ENCODE results near the gene PRDM16. TPM values are rescaled to one million over a fixed set of nuclear protein-coding genes. Genes with fewer than 3 reads are reported as not detected.

Gene PRDM16
- polyA plus RNA-seq, 1 of the 3 experiments (the other 2 are of a cell fraction), result not detected

- POLR2A ChIA-PET, result no interaction called here
- Histone ChIP-seq H3K79me2 (ENCODE audit: insufficient read depth) (no peaks in the 10 kb centered on the region), H2AFZ (ENCODE audit: low read depth) (no peak overlapping the region), H3K27ac (ENCODE audit: low read depth in 2 of 2, low read length in 1 of 2) (no peak overlapping the region), H3K27me3 (ENCODE audit: insufficient read depth) (no peaks in the 10 kb centered on the region), H3K4me1 (ENCODE audit: control insufficient read depth in 1 of 2, insufficient read depth in 2 of 2, low read depth in 1 of 2, low read length in 1 of 2) (no peaks in the 10 kb centered on the region), H3K9me2 (no peaks in the 10 kb centered on the region), H4K20me1 (ENCODE audit: insufficient read depth) (no peaks in the 10 kb centered on the region), H3K4me2 (no peak overlapping the region), H3K36me3 (replicated peaks in 1 of 2; ENCODE audit: control insufficient read depth in 1 of 2, insufficient read depth in 2 of 2, low read length in 1 of 2) (no peaks in the 10 kb centered on the region), H3F3A (replicated peaks; ENCODE audit: insufficient read depth) (no peaks in the 10 kb centered on the region), H3K9me3 (no peaks in the 10 kb centered on the region), H3K9ac (no peak overlapping the region), H3K4me3 (ENCODE audit: low read depth in 2 of 2, low read length in 1 of 2) (no peak overlapping the region)
- CTCF ChIA-PET, result interaction anchor here (0.6 kb wide), 1 partner anchor 75 kb away, joined by 3 read pairs; no protein-coding TSS in a partner anchor
- 25% methylated on average over 11 of the region's 18 CpGs for WGBS (ENCODE audit: low lambda C conversion rate)
- TF ChIP-seq REST (IDR thresholded peaks at IDR 0.05; ENCODE audit: low read depth, low read length), result no peak
- no peak for TF ChIP-seq SIN3A (IDR thresholded peaks at IDR 0.05; ENCODE audit: borderline replicate concordance, low read depth, low read length)
- TF ChIP-seq TAF1 (IDR thresholded peaks at IDR 0.05; ENCODE audit: borderline replicate concordance, low read depth, low read length), result no peak
- DNase-seq, result no peak
These were observed 46.5 kb upstream of the PRDM16 start for GRCh38 chr1:3022511-3022973.

- no peak overlapping the region for H3K27ac ChIP-seq (ENCODE audit: low read depth in 2 of 2, low read length in 1 of 2)
- ChIA-PET POLR2A (no interaction called here), CTCF (interaction anchor here (0.6 kb wide), 1 partner anchor 75 kb away, joined by 3 read pairs; no protein-coding TSS in a partner anchor)
- no peak overlapping the region for H2AFZ ChIP-seq (ENCODE audit: low read depth)
- H3K27me3 ChIP-seq (ENCODE audit: insufficient read depth), result no peaks in the 10 kb centered on the region
- H3K9ac ChIP-seq, result no peak overlapping the region
- no peaks in the 10 kb centered on the region for H3K9me3 ChIP-seq
- 5% methylated on average over 4 of the region's 14 CpGs for WGBS (ENCODE audit: low lambda C conversion rate)
- no peaks in the 10 kb centered on the region for H3F3A ChIP-seq (replicated peaks; ENCODE audit: insufficient read depth)
- H4K20me1 ChIP-seq (ENCODE audit: insufficient read depth), result no peaks in the 10 kb centered on the region
- no peak overlapping the region for H3K4me2 ChIP-seq
- H3K79me2 ChIP-seq (ENCODE audit: insufficient read depth), result no peaks in the 10 kb centered on the region
- TF ChIP-seq EZH2phosphoT487 (IDR thresholded peaks at IDR 0.05; ENCODE audit: borderline replicate concordance, low read depth), result no peak
- TF ChIP-seq CTCF (IDR thresholded peaks at IDR 0.05), result no peak
- no peak for TF ChIP-seq RFX5 (IDR thresholded peaks at IDR 0.05; ENCODE audit: low read length)
- no peak for TF ChIP-seq SMC3 (IDR thresholded peaks at IDR 0.05; ENCODE audit: low read depth, low read length)
- TF ChIP-seq TEAD4 (IDR thresholded peaks at IDR 0.05; ENCODE audit: borderline replicate concordance, insufficient read depth), result no peak
- no peak for TF ChIP-seq GABPA (IDR thresholded peaks at IDR 0.05; ENCODE audit: low read depth)
- TF ChIP-seq YY1 (IDR thresholded peaks at IDR 0.05; ENCODE audit: low read depth), result no peak
- no peak for TF ChIP-seq SIN3A (IDR thresholded peaks at IDR 0.05; ENCODE audit: borderline replicate concordance, low read depth, low read length)
- no peak for TF ChIP-seq TAF1 (IDR thresholded peaks at IDR 0.05; ENCODE audit: borderline replicate concordance, low read depth, low read length)
- TF ChIP-seq RAD21 (IDR thresholded peaks at IDR 0.05; ENCODE audit: low read length), result no peak
- TF ChIP-seq FOXM1 (IDR thresholded peaks at IDR 0.05; ENCODE audit: low read depth), result no peak
- no peak for TF ChIP-seq ELF1 (IDR thresholded peaks at IDR 0.05)
- no peak for TF ChIP-seq NFIC (IDR thresholded peaks at IDR 0.05; ENCODE audit: borderline replicate concordance)
- TF ChIP-seq IRF3 (IDR thresholded peaks at IDR 0.05; ENCODE audit: low read depth, low read length), result no peak
- no peak for TF ChIP-seq GATA2 (CRISPR knock-in tag; IDR thresholded peaks at IDR 0.05)
- no peaks in the 10 kb centered on the region for H3K4me1 ChIP-seq (ENCODE audit: control insufficient read depth in 1 of 2, insufficient read depth in 2 of 2, low read depth in 1 of 2, low read length in 1 of 2)
- H3K9me2 ChIP-seq, result no peaks in the 10 kb centered on the region
- DNase-seq, result no peak
- no peaks in the 10 kb centered on the region for H3K36me3 ChIP-seq (replicated peaks in 1 of 2; ENCODE audit: control insufficient read depth in 1 of 2, insufficient read depth in 2 of 2, low read length in 1 of 2)
- H3K4me3 ChIP-seq (ENCODE audit: low read depth in 2 of 2, low read length in 1 of 2), result no peak overlapping the region
These were observed 46.0 kb upstream of the PRDM16 start for GRCh38 chr1:3022976-3023375.

All from SK-N-SH (cell line).